NCI-H1105 (cell line): Measurements from ENCODE around the gene ARTN.

Experiments used
- DNase-seq: peaks from one replicate; lab custom pipeline; 2025; lab: John Stamatoyannopoulos, UW

Gene ARTN

DNA sequence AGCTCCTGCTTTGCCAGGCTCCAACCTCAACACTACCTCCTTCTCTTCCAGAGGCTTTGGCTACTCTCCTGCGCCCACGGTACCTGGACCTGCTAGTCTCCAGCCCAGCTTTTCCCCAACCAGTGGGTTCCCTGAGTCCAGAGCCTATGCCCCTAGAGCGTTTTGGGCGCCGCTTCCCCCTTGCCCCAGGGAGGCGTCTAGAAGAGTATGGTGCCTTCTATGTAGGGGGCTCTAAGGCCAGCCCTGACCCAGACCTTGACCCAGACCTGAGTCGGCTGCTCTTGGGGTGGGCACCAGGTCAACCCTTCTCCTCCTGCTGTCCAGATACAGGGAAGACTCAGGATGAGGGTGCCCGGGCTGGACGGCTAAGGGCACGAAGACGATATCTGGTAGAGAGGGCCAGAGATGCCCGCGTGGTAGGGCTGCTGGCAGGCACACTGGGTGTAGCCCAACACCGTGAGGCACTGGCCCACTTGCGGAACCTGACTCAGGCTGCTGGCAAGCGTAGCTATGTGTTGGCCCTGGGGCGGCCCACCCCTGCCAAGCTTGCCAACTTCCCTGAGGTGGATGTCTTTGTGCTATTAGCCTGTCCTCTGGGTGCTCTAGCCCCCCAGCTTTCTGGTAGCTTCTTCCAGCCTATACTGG lies 37.9 kb downstream of the ARTN start:
- no peak for DNase-seq

DNA sequence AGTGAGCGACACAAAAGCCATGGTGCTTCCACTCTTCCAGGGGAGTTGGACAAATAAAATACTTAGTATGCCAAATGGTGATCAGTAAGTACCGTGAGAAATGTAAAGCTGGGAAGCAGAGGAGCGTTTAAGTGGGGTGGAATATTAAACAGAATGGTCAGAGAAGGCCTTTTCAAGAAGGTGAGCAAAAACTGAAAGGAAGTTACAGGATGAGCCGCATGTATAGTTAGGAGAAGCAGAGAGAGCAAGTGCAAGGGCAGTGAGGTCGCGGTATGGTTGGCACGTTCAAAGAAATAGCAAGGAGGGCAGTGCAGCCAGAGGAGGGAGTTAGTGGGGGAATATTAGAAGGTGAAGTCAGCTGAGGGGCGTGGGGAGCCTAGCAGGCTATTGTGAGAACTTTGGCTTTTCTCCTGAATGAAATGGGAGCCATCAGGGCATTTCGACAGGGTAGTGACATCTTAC lies 40.4 kb downstream of the ARTN start:
- DNase-seq = no peak

DNA sequence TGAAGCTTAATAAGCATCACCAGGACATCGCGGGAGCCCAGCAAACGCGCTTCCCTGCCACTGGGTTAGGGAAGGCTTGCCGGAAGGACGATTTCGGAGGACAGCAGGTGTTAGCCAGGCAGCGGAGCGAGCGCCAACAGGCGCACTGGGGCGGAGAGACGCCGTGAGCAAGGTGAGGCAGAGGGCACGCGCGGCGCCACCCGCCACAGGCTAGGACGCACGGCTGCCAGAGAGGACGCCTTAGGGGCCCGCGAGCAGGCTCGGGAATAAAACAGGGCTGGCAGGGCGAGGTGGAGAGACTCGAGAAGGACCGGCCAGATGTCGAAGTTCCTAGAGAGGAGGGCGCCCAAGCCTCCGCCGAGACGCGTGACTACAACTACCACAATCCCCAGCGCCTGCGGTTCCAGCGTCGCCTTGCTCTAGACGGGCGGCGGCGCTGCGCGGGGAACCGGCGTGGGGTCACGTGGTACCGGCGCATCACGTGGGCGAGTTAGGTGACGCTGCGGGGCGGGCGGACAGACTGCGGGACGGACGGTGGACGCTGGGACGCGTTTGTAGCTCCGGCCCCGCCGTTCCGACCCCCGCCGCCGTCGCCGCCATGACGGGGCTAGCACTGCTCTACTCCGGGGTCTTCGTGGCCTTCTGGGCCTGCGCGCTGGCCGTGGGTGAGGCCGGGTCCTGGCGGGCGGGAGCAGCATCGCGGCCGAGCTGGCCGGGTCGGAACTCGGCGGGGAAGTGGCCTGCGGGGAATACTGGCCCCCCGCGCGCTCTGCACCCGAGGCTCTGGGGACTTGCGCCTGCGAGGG lies 41.0 kb downstream of the ARTN start, which contains the start of gene ATP6V0B:
ATP6V0B (plus strand) TSS at position 518 of the 806 bp plus-strand sequence; CDS start at position 599, 81 bp downstream.
- DNase-seq = peak; percentile 93

DNA sequence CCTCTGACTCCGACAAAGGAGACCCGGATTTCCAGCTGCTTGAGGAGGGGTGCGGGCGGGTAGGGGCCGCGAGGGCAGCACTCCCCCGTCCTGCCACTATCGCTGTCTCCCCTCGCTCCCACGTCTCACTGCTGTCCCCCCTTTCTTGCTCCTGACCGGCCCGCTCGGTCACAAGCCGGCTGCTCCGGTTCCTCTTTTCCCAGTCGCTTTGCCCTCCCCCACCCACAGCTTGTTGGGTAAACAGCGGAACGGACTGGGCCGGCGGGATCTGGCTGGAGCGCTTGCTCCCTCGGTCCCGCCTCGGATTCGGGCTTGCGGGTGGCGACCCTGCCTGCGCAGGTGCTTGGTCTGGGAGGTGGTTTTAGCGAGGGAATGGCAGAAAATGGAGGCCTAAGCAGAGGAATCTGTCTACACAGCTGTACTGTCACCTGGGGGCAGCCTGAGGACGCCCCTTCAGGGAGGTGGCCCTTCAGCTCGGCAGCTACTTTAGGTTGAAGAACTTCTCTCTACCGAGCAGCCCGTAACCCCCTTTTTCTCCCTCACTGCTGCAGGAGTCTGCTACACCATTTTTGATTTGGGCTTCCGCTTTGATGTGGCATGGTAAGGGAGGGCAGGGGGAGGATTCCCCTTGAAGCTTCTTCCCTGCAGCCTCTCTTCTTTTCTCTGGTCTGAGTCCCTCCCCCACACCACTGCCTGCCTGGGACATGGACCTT lies 41.8 kb downstream of the ARTN start:
- no peak for DNase-seq

DNA sequence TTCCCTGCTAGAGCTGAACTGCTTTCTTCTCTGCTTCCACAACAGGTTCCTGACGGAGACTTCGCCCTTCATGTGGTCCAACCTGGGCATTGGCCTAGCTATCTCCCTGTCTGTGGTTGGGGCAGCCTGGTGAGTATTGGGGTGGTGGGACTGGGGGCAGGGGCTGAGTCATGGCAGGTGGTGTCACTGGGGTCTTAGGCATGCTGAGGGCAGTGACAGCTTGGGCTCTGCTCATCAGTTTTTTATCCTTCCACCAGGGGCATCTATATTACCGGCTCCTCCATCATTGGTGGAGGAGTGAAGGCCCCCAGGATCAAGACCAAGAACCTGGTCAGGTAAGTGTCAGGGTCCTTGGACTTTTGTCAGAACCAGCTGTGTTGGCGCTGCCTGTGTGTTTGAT lies 42.4 kb downstream of the ARTN start:
- no peak for DNase-seq

DNA sequence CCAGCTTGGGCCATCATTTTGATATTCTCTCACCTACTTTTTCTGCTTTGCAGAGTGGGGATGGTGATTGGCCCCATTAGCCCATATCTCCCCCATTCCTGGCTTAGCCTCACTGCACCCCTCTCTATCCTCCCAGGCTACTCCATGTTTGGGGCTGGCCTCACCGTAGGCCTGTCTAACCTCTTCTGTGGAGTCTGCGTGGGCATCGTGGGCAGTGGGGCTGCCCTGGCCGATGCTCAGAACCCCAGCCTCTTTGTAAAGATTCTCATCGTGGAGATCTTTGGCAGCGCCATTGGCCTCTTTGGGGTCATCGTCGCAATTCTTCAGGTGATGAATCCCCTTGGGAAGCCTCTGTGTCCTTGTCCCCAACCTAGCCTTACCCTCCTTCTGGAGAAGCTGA lies 43.3 kb downstream of the ARTN start:
- no peak for DNase-seq

DNA sequence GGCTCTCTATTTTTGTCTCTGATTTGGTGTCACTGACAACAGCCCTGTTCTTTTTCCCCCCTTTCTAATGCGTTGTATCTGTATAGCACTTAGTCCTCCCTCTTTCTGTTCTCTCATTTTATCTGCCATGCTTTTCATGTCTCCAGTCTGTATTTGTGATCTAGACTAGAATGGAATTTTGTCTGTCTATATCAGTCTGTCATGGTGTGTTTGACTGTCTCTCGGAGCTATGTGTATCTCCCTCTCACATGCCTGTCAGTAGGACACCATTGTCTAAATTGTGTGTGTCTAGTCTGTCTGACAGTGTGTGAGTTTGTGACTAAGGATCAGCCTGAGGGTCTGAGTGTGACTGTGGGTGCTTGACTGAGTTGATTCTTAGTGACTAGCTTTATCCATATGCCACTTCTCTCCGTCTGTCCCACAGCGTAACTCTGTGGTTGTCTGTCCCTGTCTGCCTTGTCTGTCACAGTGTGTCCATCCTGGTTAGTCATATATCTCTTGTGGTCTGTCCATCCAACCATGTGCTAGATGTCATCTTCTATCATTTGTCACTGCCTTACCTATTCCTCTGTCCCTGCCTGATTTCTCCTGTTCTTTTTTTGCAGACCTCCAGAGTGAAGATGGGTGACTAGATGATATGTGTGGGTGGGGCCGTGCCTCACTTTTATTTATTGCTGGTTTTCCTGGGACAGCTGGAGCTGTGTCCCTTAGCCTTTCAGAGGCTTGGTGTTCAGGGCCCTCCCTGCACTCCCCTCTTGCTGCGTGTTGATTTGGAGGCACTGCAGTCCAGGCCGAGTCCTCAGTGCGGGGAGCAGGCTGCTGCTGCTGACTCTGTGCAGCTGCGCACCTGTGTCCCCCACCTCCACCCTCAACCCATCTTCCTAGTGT lies 44.0 kb downstream of the ARTN start:
- DNase-seq = no peak

DNA sequence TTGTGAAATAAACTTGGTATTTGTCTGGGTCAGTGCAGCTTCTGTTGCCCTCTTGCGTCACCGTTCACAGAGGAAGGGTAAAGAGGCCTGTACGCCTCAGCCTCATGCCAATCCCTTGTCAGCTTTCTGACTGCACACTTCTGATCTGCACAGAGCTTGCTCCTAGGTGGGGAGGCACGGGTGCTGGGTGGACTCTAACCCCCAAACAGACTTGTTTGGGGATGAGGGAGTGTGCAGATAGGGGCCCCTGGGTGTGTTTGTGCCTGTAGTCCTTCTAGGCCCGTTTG lies 44.6 kb downstream of the ARTN start:
- no peak for DNase-seq

DNA sequence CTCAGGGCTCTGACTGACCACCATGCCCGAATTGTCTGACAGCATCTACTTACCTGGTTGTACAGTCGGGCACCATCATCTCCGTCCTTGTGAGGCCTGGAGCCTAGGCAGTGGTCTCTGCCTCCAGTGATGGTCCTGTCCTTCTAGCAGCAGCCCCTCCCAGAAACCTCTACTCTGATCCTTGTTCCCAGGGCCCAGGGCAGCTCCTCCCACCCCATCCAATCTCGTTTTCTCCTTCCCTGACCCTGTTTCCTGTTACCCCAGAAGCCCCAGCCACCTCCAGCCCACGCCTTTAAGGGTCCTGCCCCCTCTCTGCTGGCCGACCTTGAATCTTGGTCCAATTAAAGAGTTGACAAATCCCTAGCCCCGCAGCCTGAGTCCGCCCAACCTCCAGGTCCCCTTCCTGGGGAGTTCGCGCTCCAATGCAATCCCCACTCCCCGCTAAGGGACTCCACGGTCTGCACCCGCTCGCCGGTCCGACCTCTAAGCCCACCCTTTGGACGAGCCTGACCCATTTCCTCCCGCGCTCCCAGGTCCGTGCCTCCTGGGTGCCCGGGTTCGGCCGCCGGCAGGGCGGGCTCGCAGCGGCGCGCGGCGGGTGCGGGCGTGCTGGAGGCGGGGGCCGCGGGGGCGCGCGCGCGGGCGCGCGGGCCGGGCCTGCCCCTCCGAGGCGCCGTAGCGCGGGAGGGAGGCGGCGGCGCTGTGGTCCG lies 45.1 kb downstream of the ARTN start, which contains the start of gene B4GALT2:
B4GALT2 (plus strand) TSS at position 660 of the 710 bp plus-strand sequence. CDS start 1,951 bp downstream, outside the sequence.
- DNase-seq = peak; percentile 27

DNA sequence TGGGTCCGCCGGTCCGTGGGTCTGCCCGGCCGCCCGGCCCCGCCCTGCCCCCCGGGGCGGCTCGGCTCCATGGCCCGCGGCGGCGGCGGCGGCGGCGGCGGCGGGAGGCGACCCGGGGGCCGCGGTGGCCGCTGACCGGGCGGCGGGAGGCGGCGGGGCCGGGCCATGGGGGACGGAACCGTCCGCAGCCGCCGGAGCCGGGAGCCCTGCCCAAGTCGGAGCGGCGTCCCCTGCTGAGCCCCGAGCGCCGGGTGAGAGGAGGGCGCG lies 45.6 kb downstream of the ARTN start:
- DNase-seq = no peak

DNA sequence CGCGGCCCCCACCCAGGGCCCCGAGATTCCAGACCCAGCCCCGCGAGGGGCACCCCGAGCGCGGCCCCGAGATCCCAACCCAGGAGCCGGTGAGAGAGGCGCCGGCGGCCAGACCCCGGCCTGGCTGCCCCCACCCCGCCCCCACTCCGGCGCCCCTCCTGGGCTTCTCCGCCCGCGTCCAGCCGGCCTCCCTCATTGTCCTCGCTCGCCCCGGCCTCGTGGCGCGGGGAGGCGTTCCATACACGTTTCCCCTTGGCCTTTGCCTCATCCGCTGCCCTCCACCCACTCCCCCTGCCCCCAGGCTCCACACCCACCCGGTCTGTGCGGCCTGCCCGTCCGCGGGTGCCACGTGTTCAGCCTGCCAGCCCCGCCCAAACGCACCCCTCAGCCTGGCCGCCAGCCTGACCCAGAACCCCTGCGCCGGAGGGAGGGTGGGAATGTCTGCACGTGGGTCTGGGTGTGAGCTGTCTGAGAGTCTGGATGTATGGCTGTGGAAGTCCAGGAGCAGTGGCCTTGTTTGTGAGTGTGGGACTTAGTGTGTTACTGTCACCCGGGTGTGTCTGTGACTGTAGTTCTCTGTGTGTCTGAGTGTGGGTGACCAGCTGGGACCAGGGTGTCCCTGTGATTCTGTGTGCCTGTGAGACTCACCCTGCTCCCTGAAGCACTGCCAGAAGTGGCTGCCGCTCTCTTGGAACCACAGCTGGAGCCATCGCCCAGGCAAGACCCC lies 46.1 kb downstream of the ARTN start:
- DNase-seq = peak; percentile 51

DNA sequence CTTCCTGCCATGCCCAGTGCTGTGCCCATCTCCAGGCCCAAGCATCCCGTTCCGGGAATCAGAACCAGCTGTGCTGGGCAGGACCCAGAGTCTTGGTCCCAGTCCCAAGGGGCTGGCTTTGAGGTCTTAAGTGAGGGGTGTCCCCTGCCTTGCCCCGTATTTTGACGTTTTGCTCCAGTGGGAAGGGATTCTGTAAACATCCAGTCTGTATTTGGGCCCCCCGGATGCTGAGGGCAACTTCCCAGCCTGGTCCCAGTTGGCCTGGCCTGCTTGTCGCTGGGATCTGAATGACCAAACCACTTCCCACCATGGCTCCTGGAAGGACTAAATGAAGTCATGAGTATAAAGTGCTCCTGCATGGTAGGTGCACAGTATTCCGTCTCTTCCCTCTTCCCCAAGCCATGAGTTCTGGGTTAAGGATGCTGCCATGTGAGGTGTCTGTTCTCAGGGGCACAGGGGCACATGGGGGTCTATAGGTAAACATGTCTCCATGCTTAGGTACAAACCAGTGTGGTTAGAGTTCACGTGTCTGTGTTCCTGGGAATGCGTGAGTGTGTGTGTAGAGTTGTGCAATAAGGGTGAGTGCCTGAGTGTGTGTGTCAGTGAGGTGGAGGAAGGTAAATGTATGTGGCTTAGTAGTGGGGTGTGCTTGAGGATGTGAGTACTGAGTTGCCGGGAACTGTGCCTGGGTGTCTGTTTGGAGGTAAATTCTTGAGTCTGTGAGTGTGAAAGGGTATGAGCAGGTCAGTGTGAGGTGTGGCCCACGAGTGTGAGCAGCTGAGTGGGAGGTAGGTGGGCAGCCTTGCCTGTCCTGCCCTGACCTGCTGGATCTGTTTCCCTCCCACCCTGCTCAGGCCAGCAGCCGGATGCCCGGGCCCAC lies 46.9 kb downstream of the ARTN start:
- no peak for DNase-seq

DNA sequence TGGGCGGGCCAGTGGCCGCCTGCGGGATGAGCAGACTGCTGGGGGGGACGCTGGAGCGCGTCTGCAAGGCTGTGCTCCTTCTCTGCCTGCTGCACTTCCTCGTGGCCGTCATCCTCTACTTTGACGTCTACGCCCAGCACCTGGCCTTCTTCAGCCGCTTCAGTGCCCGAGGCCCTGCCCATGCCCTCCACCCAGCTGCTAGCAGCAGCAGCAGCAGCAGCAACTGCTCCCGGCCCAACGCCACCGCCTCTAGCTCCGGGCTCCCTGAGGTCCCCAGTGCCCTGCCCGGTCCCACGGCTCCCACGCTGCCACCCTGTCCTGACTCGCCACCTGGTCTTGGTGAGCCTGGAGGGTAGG lies 47.5 kb downstream of the ARTN start:
- DNase-seq = no peak

DNA sequence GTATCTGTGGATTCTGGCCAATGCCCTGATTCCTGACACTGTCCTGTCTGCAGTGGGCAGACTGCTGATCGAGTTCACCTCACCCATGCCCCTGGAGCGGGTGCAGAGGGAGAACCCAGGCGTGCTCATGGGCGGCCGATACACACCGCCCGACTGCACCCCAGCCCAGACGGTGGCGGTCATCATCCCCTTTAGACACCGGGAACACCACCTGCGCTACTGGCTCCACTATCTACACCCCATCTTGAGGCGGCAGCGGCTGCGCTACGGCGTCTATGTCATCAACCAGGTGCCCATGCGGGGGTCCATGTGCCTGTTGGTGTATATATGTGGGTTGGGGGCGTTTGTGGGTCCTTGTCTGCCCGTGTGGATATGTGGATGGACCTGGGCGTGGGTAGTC lies 48.0 kb downstream of the ARTN start:
- DNase-seq = no peak

DNA sequence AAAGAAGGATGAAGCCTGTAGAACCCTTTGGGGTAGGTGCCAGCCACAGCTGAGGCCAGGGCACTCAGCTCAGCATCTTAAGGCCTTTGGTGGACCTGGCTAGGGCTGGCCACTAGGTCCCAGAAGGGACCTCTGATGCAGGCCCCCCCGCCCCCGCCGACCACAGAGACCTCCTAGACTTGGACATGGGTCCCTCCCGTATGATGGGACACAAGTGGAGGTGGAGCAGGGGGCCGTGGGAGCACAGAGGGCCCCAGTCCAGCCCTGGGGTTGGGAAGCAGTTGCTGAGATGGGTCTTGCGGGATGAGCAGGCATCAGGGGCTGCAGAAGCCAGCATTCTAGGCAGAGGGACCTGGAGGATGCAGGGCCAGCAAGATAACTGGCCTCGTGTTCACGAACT lies 48.6 kb downstream of the ARTN start:
- no peak for DNase-seq

DNA sequence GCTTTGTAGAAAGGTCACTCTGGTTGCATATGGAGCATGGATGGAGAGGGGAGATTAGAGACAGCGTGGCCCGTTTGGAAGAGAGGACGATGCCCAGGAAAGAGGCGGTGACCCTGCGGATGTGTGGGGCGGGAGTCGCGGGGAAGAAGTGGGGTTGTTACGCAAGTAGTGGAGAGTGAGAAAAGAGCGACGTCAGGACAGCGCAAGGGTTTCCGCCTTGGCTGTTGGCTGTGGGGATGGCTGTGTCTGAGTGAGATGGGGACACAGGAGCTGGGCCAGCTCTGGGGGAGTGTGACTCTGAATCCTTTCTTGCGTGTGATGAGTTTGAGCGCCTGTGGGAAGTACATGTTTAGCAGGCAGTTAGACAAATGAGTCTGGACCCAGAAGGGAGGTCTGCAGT lies 49.2 kb downstream of the ARTN start:
- no peak for DNase-seq

DNA sequence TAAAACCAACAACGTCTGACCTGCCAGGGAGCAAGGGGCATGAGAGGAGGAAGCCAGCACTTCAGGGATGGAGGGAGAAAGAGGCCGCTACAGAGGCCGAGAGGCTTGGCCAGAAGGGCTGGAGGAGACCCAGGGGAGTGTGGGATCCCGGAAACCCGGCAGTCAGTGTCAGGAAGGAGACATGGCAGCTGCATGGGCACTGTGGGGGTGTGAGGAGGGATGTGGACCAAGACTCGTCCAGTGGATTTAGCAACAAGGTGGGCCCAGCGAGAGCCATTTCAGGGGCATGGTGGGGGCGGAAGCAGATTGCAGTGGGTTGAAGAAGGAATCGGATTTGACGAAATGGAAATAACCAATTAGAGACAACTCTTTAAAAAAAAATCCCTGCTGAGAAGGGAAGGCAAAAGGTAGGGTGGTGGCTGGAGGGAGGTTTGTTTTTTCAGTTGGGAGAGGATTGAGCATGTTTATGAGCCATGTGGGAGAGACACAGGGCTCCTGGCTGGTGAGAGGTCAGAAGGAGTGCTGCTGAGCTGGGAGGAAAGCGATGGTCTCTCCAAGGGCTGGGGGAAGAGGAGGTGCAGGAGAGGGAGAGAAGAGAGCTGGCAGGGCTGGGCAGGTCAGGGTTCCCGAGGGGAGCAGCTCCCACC lies 49.8 kb downstream of the ARTN start:
- no peak for DNase-seq

DNA sequence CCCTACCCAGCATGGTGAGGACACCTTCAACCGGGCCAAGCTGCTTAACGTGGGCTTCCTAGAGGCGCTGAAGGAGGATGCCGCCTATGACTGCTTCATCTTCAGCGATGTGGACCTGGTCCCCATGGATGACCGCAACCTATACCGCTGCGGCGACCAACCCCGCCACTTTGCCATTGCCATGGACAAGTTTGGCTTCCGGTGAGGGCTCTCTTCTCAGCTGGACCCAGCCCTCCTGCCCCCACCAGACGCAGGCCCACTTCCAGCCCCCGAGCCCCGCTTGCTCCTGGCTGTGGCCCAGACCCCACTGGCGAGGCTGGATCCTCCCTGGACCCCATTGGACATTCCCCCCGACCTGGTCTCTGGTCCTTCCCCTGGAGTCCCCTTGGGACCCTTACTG lies 51.3 kb downstream of the ARTN start:
- DNase-seq = no peak

DNA sequence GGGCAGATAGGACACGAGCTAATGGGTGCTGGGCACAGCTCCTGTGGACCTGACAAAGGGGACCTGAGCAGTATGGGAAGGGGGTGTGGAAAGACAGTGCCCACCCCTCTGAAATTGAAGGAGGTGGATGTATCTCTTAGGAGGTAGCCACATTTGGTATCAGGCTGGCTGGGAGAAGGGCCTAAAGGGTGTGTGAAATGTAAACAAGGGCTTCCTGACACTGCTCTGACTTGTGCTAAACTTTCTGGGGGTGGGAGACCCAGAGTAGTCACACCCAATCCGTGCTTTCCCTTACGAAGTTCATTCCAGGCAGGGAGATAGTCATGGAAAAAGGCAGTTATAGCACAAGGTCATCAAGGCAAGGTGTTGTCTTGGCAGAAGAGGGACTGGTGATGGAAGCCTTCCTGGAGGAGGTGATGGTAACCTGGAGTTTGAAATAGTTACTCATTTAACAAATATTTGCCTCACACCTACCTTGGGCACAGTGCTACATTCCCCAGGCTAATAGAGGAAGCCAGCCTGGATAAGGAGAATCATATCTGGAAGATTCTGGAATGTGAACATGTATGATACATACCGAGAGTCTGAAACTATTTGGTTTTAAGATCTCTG lies 52.5 kb downstream of the ARTN start:
- DNase-seq = no peak
